MM.1S (cell line): ENCODE measurements around the gene ARHGAP26.

Experiments
- EZH2 ChIP-seq: fragments of 300-600 bp; sonication (generic); optimal IDR thresholded peaks from 2 replicates; pipeline ENCODE3; 2017; ENCODE audit warnings: low read depth, mild to moderate bottlenecking, antibody characterized with exemption, low read length, mixed read lengths
- TF ChIP-seq, protein P1 (sequence below): fragments of 300-600 bp; sonication (generic); IDR thresholded peaks from 2 replicates; pipeline ENCODE4 v1.5.1; 2016; ENCODE audit warnings: antibody characterized with exemption, low read length, mixed read lengths

DNA sequence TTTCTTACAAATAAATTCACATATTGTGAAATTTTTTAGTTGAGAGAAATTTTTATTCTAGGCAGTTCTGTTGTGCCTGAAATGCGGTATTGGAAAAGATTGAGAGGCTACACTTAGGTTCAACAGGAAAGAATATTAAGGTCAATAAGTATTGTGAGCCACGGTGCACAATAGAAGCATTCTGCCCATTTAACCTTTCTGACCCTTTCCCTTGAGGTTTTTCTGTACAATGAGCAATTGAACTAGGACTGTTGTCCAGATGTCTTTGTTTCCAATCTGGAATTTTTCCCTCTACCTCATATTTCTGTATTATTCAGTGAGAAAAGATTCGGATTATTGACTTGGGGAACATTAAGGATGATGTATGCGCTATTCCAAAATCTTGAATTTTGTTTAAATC is 428.2 kb downstream of the ARHGAP26 start:
- TF ChIP-seq, protein P1, sequence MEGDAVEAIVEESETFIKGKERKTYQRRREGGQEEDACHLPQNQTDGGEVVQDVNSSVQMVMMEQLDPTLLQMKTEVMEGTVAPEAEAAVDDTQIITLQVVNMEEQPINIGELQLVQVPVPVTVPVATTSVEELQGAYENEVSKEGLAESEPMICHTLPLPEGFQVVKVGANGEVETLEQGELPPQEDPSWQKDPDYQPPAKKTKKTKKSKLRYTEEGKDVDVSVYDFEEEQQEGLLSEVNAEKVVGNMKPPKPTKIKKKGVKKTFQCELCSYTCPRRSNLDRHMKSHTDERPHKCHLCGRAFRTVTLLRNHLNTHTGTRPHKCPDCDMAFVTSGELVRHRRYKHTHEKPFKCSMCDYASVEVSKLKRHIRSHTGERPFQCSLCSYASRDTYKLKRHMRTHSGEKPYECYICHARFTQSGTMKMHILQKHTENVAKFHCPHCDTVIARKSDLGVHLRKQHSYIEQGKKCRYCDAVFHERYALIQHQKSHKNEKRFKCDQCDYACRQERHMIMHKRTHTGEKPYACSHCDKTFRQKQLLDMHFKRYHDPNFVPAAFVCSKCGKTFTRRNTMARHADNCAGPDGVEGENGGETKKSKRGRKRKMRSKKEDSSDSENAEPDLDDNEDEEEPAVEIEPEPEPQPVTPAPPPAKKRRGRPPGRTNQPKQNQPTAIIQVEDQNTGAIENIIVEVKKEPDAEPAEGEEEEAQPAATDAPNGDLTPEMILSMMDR: no peak
- no peak for TF ChIP-seq EZH2
